SK-N-MC (cell line): Measurements from ENCODE around the gene CHPF2.

Experiments used
- DNase-seq: peaks from one replicate; pipeline ENCODE4 v3.0.0-alpha.2; 2011; ENCODE audit warnings: low read depth, low spot score
- H3K27ac ChIP-seq: fragments of 200-600 bp; sonication (generic); 2 replicates; pipeline ENCODE4 v1.5.1; 2016; ENCODE audit warnings: mixed run types
- H3K36me3 ChIP-seq: fragments of 200-600 bp; sonication (generic); 2 replicates; pipeline ENCODE4 v1.6.1; 2017; ENCODE audit warnings: antibody characterized with exemption, low read length, mixed read lengths; ENCODE audit not compliant: insufficient read depth
- H3K4me3 ChIP-seq: fragments of 200-600 bp; sonication (generic); 2 replicates; pipeline ENCODE4 v1.5.1; 2016
- H3K9ac ChIP-seq: fragments of 200-600 bp; sonication (generic); 2 replicates; pipeline ENCODE4 v1.8.0; 2017; ENCODE audit warnings: mixed run types, mixed read lengths; ENCODE audit not compliant: insufficient read length
- H3K9me3 ChIP-seq: fragments of 200-600 bp; sonication (generic); 2 replicates; pipeline ENCODE4 v1.6.1; 2017; ENCODE audit warnings: low read depth, mild to moderate bottlenecking, antibody characterized with exemption, low read length, moderate library complexity, mixed read lengths
- EZH2 ChIP-seq: fragments of 200-600 bp; sonication (generic); IDR thresholded peaks from one replicate; pipeline ENCODE4 v1.6.1; 2017; ENCODE audit warnings: antibody characterized with exemption
- FOXP2 ChIP-seq: optimal IDR thresholded peaks from 2 replicates; pipeline ENCODE3; 2011; ENCODE audit warnings: mild to moderate bottlenecking, moderate library complexity; ENCODE audit not compliant: insufficient read depth; ENCODE audit errors: extremely low read length, control extremely low read depth
- POLR2AphosphoS5 ChIP-seq: IDR thresholded peaks from 2 replicates; pipeline ENCODE4 v1.6.1; 2012; ENCODE audit warnings: mild to moderate bottlenecking, low read depth, low read length, borderline replicate concordance

Gene CHPF2

DNA sequence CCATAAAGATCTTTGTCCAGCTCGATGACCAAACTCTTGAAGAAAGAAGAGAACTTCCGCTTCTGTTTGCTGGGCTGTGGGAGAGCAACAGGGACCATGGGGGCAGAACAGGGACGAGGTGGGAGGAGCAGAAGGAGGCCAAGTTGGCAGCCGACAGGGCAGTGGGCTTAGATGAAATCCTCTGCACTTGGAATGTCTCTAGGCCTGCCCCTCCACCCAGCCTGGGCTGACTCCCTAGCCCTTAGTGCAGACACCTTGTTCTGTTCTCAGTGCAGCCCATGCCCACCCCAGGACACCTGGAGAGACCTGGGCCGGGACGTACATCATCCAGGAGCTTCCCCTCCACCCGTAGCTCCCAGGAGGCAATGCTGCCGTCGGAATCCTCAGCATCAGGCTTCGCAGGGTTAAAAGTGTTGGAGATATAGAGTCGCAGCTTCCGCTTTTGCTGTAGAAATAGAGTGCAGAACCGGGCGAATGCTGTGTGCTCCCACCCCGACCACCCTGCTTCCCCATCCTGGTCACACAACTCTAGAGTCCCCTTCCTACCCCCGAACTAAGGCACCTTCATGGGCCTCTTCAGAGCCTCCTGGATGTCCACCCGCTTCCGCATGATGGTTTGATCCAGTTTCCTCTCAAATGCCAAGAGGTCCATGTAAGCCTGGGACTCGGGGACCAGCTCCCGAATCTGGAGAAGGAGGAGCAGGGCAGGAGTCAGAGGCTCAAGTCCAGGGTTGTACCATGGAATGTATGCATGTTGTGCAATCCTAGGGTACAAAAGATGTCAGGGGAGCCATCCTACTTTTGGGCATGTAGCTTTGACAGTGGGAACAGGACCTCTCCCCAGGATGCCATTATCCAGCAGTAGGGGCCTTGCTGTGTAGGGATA is 10.1 kb downstream of the CHPF2 start:
- Histone ChIP-seq H3K36me3 (no peaks in the 10 kb centered on the region; the same call in 1 of the 2 replicates), H3K9ac (no peak overlapping the region), H3K4me3 (no peak overlapping the region), H3K27ac (no peak overlapping the region), H3K9me3 (no peaks in the 10 kb centered on the region)
- TF ChIP-seq EZH2 (no peak), FOXP2 (no peak), POLR2AphosphoS5 (no peak)
- DNase-seq: no peak

DNA sequence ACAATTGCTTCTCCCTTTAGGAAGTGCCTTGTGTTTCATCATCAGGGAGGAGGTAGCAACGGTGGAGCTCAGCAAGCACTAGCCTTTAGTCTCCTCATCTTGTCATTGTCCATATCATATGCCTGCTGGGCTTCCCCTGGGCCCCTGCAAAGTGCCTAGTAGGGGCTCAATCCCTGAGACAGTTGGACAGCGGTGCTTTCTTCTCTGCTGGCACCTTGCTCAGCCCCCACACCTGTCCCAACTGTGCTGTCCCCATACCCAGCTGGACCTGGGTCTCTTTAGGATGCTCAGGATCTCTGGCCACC is 10.7 kb downstream of the CHPF2 start:
- H3K27ac ChIP-seq: no peak overlapping the region
- H3K4me3 ChIP-seq: no peak overlapping the region
- H3K9ac ChIP-seq: no peak overlapping the region
- no peaks in the 10 kb centered on the region for H3K9me3 ChIP-seq
- TF ChIP-seq POLR2AphosphoS5 (no peak), EZH2 (no peak), FOXP2 (no peak)
- H3K36me3 ChIP-seq: no peaks in the 10 kb centered on the region
- DNase-seq: no peak

GRCh38 chr7:151243408-151244195 is 11.3 kb downstream of the CHPF2 start:
- no peak for DNase-seq
- TF ChIP-seq POLR2AphosphoS5: no peak

DNA sequence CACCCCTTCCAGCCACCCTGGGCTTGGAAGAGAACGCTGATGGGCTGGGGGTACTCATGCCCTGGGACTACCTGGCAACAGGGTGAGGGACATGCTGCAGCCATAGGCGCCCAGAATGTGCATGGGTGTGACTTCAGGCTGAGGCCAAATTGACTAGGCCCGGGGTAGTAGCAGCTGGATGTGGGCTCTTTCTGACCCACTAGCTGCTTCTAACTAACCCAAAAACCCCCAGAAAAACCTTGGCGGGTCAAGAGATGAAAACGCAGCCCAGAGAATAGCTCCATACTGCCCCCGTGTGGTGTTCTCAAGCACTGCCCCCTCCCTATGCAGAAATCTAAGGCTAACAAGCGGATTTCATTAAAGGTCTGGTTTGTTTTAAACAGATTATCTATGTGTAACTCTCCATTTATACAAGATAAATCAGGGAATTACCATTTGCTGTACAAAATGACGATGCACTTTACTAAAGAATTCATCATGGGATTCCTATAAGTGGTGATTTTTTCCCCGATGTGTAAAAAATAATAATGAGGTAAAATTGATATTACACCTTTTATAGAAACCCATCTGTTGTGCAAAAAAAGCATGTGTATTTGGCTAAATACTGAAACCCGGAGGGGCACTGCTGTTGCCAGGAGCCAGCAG is 12.0 kb downstream of the CHPF2 start:
- no peak overlapping the region for H3K27ac ChIP-seq
- TF ChIP-seq POLR2AphosphoS5: no peak
- TF ChIP-seq FOXP2: no peak
- no peak for TF ChIP-seq EZH2
- no peak overlapping the region for H3K4me3 ChIP-seq
- H3K36me3 ChIP-seq: no peaks in the 10 kb centered on the region
- no peaks in the 10 kb centered on the region for H3K9me3 ChIP-seq
- DNase-seq: no peak
- no peak overlapping the region for H3K9ac ChIP-seq

More at GRCh38 chr7:151243408-151244195, 11.3 kb downstream of the CHPF2 start:
- Histone ChIP-seq H3K27ac (no peak overlapping the region), H3K4me3 (no peak overlapping the region), H3K9ac (no peak overlapping the region), H3K9me3 (no peaks in the 10 kb centered on the region), H3K36me3 (no peaks in the 10 kb centered on the region)

DNA sequence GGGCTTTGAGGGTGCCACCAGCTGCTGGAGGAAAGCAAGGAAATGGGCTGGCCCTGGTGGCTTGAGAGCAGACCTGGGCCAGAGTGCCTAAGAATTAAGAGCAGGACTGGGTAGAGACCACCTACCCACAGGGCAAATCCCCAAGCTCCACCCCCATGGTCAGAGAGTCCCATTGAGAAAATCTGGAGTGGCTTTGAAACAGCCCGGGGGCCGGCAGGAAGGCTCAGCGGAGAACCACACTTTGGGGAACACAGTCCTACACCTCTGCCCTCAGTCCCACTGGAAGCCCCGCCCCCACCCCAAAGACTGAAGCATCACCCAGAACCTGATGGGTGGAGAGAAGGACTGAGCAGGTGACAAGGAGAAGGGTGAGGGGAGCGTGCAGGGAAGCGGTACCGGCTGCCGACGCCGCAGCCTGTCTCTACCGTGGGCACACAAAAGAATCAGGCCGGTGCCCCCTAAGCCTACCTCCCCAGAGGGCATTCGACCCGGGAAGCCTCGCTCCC is 12.6 kb downstream of the CHPF2 start:
- no peak overlapping the region for H3K27ac ChIP-seq

GRCh38 chr7:151245360-151246101 is 13.2 kb downstream of the CHPF2 start:
- TF ChIP-seq POLR2AphosphoS5 (no peak), EZH2 (no peak), FOXP2 (no peak)
- H3K27ac ChIP-seq: no peak overlapping the region
- no peaks in the 10 kb centered on the region for H3K36me3 ChIP-seq
- H3K4me3 ChIP-seq: peak overlapping the region; percentile 73
- H3K9me3 ChIP-seq: no peaks in the 10 kb centered on the region
- no peak overlapping the region for H3K9ac ChIP-seq
- DNase-seq: no peak

More for the DNA sequence above, 12.6 kb downstream of the CHPF2 start:
- Histone ChIP-seq H3K36me3 (no peaks in the 10 kb centered on the region), H3K9ac (no peak overlapping the region), H3K9me3 (no peaks in the 10 kb centered on the region), H3K4me3 (peak overlapping the region; percentile 73)
- DNase-seq: no peak
- TF ChIP-seq POLR2AphosphoS5 (no peak), FOXP2 (no peak), EZH2 (no peak)

DNA sequence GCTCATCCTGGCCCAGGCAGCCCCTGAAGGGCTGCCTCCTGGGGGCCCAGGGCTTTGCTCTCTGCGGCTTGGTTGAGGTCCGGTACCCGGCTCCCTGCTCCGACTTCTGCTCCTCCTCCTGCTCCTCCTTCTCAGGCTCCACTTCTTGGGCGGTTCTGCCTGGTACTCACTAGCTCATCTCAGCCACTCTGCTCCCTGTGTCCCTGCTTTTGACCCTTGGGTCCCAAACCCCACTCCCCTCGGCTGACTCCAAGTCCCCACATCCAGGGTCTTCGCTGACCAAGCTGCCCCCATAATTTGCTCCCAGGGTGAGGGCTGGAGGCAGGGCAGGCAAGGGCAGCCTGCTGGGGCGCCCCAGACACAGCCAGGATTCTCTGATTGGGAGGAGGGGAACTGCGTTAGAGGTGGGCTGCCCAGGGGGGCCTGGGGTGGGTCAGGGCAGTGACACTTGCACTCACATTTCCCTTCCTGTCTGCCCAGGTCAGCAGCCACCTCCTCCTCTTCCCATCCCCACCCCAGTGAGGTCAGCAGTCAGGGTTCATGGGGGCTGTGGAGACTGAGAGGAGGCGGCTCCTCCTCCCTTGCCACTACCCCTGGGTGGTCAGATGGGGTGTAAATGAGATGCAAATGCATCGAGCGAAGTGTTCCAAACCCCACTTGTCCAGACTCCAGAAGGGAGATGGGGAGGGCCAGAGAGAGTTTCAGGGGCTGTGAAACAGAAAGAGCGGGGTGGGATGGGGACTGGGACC is 14.0 kb downstream of the CHPF2 start:
- no peaks in the 10 kb centered on the region for H3K9me3 ChIP-seq
- no peak for DNase-seq
- TF ChIP-seq POLR2AphosphoS5 (no peak), FOXP2 (no peak), EZH2 (no peak)
- no peak overlapping the region for H3K9ac ChIP-seq
- no peaks in the 10 kb centered on the region for H3K36me3 ChIP-seq
- no peak overlapping the region for H3K27ac ChIP-seq
- H3K4me3 ChIP-seq: peak overlapping the region; percentile 73
